ENCODE data around the gene ATP1A4. TPM values are rescaled to one million over a fixed set of nuclear protein-coding genes. Genes with fewer than 3 reads are reported as not detected.
A peak's percentile ranks its signal among the peaks of the same experiment; 100 is the strongest.

Gene ATP1A4
- total RNA-seq, 8 experiments from 2014 or later = 0.17 to 0.57 (median 0.21) TPM; not detected in 2

GRCh38 chr1:160168609-160169369 is 17.4 kb downstream of the ATP1A4 start:
- ATAC-seq (replicated peaks in 6 of 8) = peak in 4 of 8 experiments; percentile 20 to 48 (median 41)
- WGBS, 10 experiments = 25 to 91% (median 51%) methylated on average over 2 to 13 of the region's 13 CpGs
- in situ Hi-C loops (cut with MboI; ENCODE audit: low pct_unique_long_range_greater_than_20kb in 2 of 9, low sequenced_read_pairs in 9 of 9, unreplicated experiment in 9 of 9) = no loop called here
- H3K27ac ChIP-seq = no peak overlapping the region
- peaks cover 22 to 31% of the 10 kb centered on the region in 2 donors for H3K4me1 ChIP-seq (replicated peaks in 1 of 2)
- no peak overlapping the region for H3K4me3 ChIP-seq

- peak in 3 of 8 experiments; percentile 35 to 74 (median 53) for ATAC-seq (replicated peaks in 6 of 8)
- 0 to 72% (median 42%) methylated on average over 1 to 15 of the region's 15 CpGs for WGBS, 10 experiments
- no peak overlapping the region for H3K4me3 ChIP-seq
- H3K27ac ChIP-seq = no peak overlapping the region
- H3K4me1 ChIP-seq (replicated peaks in 1 of 2) = peaks cover 22 to 31% of the 10 kb centered on the region in 2 donors
- in situ Hi-C loops (cut with MboI; ENCODE audit: low pct_unique_long_range_greater_than_20kb in 2 of 9, low sequenced_read_pairs in 9 of 9, unreplicated experiment in 9 of 9) = no loop called here
Observed at GRCh38 chr1:160169553-160170399, 18.4 kb downstream of the ATP1A4 start.

GRCh38 chr1:160171354-160171753 is 20.0 kb downstream of the ATP1A4 start:
- H3K27ac ChIP-seq = no peak overlapping the region
- H3K4me3 ChIP-seq = no peak overlapping the region
- peaks cover 22 to 33% of the 10 kb centered on the region in 2 donors for H3K4me1 ChIP-seq (replicated peaks in 1 of 2)
- peak in 1 of 8 experiments; percentile 23 for ATAC-seq (replicated peaks in 6 of 8)
- in situ Hi-C loops (cut with MboI; ENCODE audit: low pct_unique_long_range_greater_than_20kb in 2 of 9, low sequenced_read_pairs in 9 of 9, unreplicated experiment in 9 of 9) = no loop called here
- WGBS, 10 experiments = 43 to 100% (median 85%) methylated on average over 1 to 4 of the region's 4 CpGs; no CpG with 5 or more reads in 2 of the 10 experiments

- WGBS, 10 experiments = 8 to 62% (median 21%) methylated on average over 2 to 9 of the region's 9 CpGs
- Histone ChIP-seq H3K4me3 (no peak overlapping the region), H3K4me1 (replicated peaks in 1 of 2) (peaks cover 22 to 33% of the 10 kb centered on the region in 2 donors), H3K27ac (no peak overlapping the region)
- in situ Hi-C loops (cut with MboI; ENCODE audit: low pct_unique_long_range_greater_than_20kb in 2 of 9, low sequenced_read_pairs in 9 of 9, unreplicated experiment in 9 of 9) = no loop called here
- peak; percentile 35 to 93 (median 48) for ATAC-seq (replicated peaks in 6 of 8)
Observed at GRCh38 chr1:160171980-160172379, 20.6 kb downstream of the ATP1A4 start.

GRCh38 chr1:160177231-160177630 is 25.8 kb downstream of the ATP1A4 start:
- H3K4me1 ChIP-seq (replicated peaks in 1 of 2) = peaks cover 2 to 4% of the 10 kb centered on the region in 2 donors
- in situ Hi-C loops (cut with MboI; ENCODE audit: low pct_unique_long_range_greater_than_20kb in 2 of 9, low sequenced_read_pairs in 9 of 9, unreplicated experiment in 9 of 9) = no loop called here
- no peak for ATAC-seq (replicated peaks in 6 of 8)
- H3K27ac ChIP-seq = no peak overlapping the region
- 83 to 100% (median 93%) methylated on average over 1 to 2 of the region's 2 CpGs; no CpG with 5 or more reads in 2 of the 10 experiments for WGBS, 10 experiments
- no peak overlapping the region for H3K4me3 ChIP-seq

- no peak overlapping the region for H3K27ac ChIP-seq
- WGBS, 10 experiments = 60 to 100% (median 83%) methylated on average over 1 of the region's 1 CpG; no CpG with 5 or more reads in 5 of the 10 experiments
- no peak overlapping the region for H3K4me3 ChIP-seq
- ATAC-seq (replicated peaks in 6 of 8) = peak in 2 of 8 experiments; percentile 48 to 64
- in situ Hi-C loops (cut with MboI; ENCODE audit: low pct_unique_long_range_greater_than_20kb in 2 of 9, low sequenced_read_pairs in 9 of 9, unreplicated experiment in 9 of 9) = no loop called here
- H3K4me1 ChIP-seq (replicated peaks in 1 of 2) = peaks cover 0 to 2% of the 10 kb centered on the region in 2 donors
Observed at GRCh38 chr1:160177667-160178066, 26.3 kb downstream of the ATP1A4 start.

- Histone ChIP-seq H3K4me3 (no peak overlapping the region), H3K27ac (no peak overlapping the region), H3K4me1 (replicated peaks in 1 of 2) (peaks cover 0 to 2% of the 10 kb centered on the region in 2 donors)
- in situ Hi-C loops (cut with MboI; ENCODE audit: low pct_unique_long_range_greater_than_20kb in 2 of 9, low sequenced_read_pairs in 9 of 9, unreplicated experiment in 9 of 9) = no loop called here
- 20 to 100% (median 91%) methylated on average over 1 to 2 of the region's 2 CpGs; no CpG with 5 or more reads in 2 of the 10 experiments for WGBS, 10 experiments
- no peak for ATAC-seq (replicated peaks in 6 of 8)
Observed at GRCh38 chr1:160178731-160179130, 27.3 kb downstream of the ATP1A4 start.

GRCh38 chr1:160179336-160179735 is 27.9 kb downstream of the ATP1A4 start:
- Histone ChIP-seq H3K27ac (no peak overlapping the region), H3K4me3 (no peak overlapping the region), H3K4me1 (replicated peaks in 1 of 2) (peaks cover 0 to 2% of the 10 kb centered on the region in 2 donors)
- in situ Hi-C loops (cut with MboI; ENCODE audit: low pct_unique_long_range_greater_than_20kb in 2 of 9, low sequenced_read_pairs in 9 of 9, unreplicated experiment in 9 of 9) = no loop called here
- WGBS, 10 experiments = 0 to 100% (median 90%) methylated on average over 1 to 4 of the region's 4 CpGs; no CpG with 5 or more reads in 3 of the 10 experiments
- ATAC-seq (replicated peaks in 6 of 8) = peak in 3 of 8 experiments; percentile 42 to 85 (median 71)

- in situ Hi-C loops (cut with MboI; ENCODE audit: low pct_unique_long_range_greater_than_20kb in 2 of 9, low sequenced_read_pairs in 9 of 9, unreplicated experiment in 9 of 9) = no loop called here
- Histone ChIP-seq H3K4me1 (replicated peaks in 1 of 2) (peaks cover 9 to 12% of the 10 kb centered on the region in 2 donors), H3K27ac (no peak overlapping the region), H3K4me3 (no peak overlapping the region)
- WGBS, 10 experiments = 80 to 90% (median 87%) methylated on average over 2 to 4 of the region's 7 CpGs; no CpG with 5 or more reads in 6 of the 10 experiments
- ATAC-seq (replicated peaks in 6 of 8) = no peak
Observed at GRCh38 chr1:160186246-160186645, 34.8 kb downstream of the ATP1A4 start.

- peaks cover 9 to 12% of the 10 kb centered on the region in 2 donors for H3K4me1 ChIP-seq (replicated peaks in 1 of 2)
- in situ Hi-C loops (cut with MboI; ENCODE audit: low pct_unique_long_range_greater_than_20kb in 2 of 9, low sequenced_read_pairs in 9 of 9, unreplicated experiment in 9 of 9) = no loop called here
- 73 to 92% (median 75%) methylated on average over 2 of the region's 2 CpGs; no CpG with 5 or more reads in 7 of the 10 experiments for WGBS, 10 experiments
- no peak overlapping the region for H3K27ac ChIP-seq
- no peak overlapping the region for H3K4me3 ChIP-seq
- no peak for ATAC-seq (replicated peaks in 6 of 8)
Observed at GRCh38 chr1:160186729-160187128, 35.3 kb downstream of the ATP1A4 start.

- peaks cover 9 to 12% of the 10 kb centered on the region in 2 donors for H3K4me1 ChIP-seq (replicated peaks in 1 of 2)
- WGBS, 10 experiments = 0 to 93% (median 75%) methylated on average over 1 to 7 of the region's 7 CpGs; no CpG with 5 or more reads in 4 of the 10 experiments
- ATAC-seq (replicated peaks in 6 of 8) = no peak
- no peak overlapping the region for H3K27ac ChIP-seq
- no peak overlapping the region for H3K4me3 ChIP-seq
- in situ Hi-C loops (cut with MboI; ENCODE audit: low pct_unique_long_range_greater_than_20kb in 2 of 9, low sequenced_read_pairs in 9 of 9, unreplicated experiment in 9 of 9) = no loop called here
Observed at GRCh38 chr1:160187407-160187806, 36.0 kb downstream of the ATP1A4 start.

GRCh38 chr1:160188341-160188740 is 36.9 kb downstream of the ATP1A4 start:
- WGBS, 10 experiments = 60 to 100% (median 92%) methylated on average over 1 to 4 of the region's 7 CpGs; no CpG with 5 or more reads in 5 of the 10 experiments
- no peak overlapping the region for H3K4me3 ChIP-seq
- in situ Hi-C loops (cut with MboI; ENCODE audit: low pct_unique_long_range_greater_than_20kb in 2 of 9, low sequenced_read_pairs in 9 of 9, unreplicated experiment in 9 of 9) = no loop called here
- H3K4me1 ChIP-seq (replicated peaks in 1 of 2) = peaks cover 11 to 18% of the 10 kb centered on the region in 2 donors
- H3K27ac ChIP-seq = no peak overlapping the region
- ATAC-seq (replicated peaks in 6 of 8) = no peak

Measured in motor neuron (in vitro differentiated cells).